ENCODE measurements around the gene LIF. TPM values are rescaled to one million over a fixed set of nuclear protein-coding genes. Genes with fewer than 3 reads are reported as not detected.

LIF gene
- polyA plus RNA-seq, 1 donor (not counting 4 experiments of a cell fraction or from before 2014, with no cell fraction given) = 3.1 TPM

GRCh38 chr22:30254314-30254713, 7.8 kb upstream of the LIF start:
- no peak for TF ChIP-seq EZH2 (IDR thresholded peaks at IDR 0.05; ENCODE audit: low read length)
- TF ChIP-seq CTCF (optimal IDR thresholded peaks at IDR 0.05 in 1 of 3, IDR thresholded peaks at IDR 0.05 in 1 of 3, conservative IDR thresholded peaks at IDR 0.05 in 1 of 3; ENCODE audit: extremely low read depth in 1 of 3, insufficient read depth in 2 of 3, low read length in 3 of 3) = no peak
- Histone ChIP-seq H3K4me2 (ENCODE audit: control insufficient read depth, extremely low read depth, insufficient read depth, low read depth, low read length) (no peak overlapping the region), H3K4me1 (ENCODE audit: control insufficient read depth, extremely low read depth, insufficient read depth, low read length) (peaks cover 47% of the 10 kb centered on the region), H3K36me3 (ENCODE audit: control insufficient read depth in 2 of 2, extremely low read depth in 1 of 2, insufficient read depth in 2 of 2, low read length in 2 of 2) (no peaks in the 10 kb centered on the region), H3K27ac (ENCODE audit: control insufficient read depth, insufficient read depth, low read length) (no peak overlapping the region), H2AFZ (ENCODE audit: control insufficient read depth, low read length) (no peak overlapping the region), H3K79me2 (ENCODE audit: control insufficient read depth, insufficient read depth, low read length) (no peaks in the 10 kb centered on the region), H3K9me1 (ENCODE audit: control insufficient read depth, extremely low read depth, insufficient read depth, low read length) (no peaks in the 10 kb centered on the region), H3K9me3 (ENCODE audit: control insufficient read depth, low read depth, low read length) (no peaks in the 10 kb centered on the region), H3K27me3 (ENCODE audit: control insufficient read depth, extremely low read depth, insufficient read depth, low read length) (no peaks in the 10 kb centered on the region), H3K9ac (ENCODE audit: control insufficient read depth, extremely low read depth, insufficient read depth, low read length) (no peak overlapping the region), H4K20me1 (ENCODE audit: control insufficient read depth, extremely low read depth, insufficient read depth, low read length) (no peaks in the 10 kb centered on the region), H3K4me3 (ENCODE audit: control insufficient read depth in 2 of 3, extremely low read depth in 1 of 3, insufficient read depth in 2 of 3, low read depth in 1 of 3, low read length in 3 of 3) (no peak overlapping the region)
- no peak for DNase-seq (ENCODE audit: low read depth, low spot score)
- dilution Hi-C loops (cut with MboI; ENCODE audit: extremely low pct_ligation_motif_present, low sequenced_read_pairs) = no loop called here
- no peak for FAIRE-seq

- H3K9me3 ChIP-seq (ENCODE audit: control insufficient read depth, low read depth, low read length) = no peaks in the 10 kb centered on the region
- FAIRE-seq (no peak), DNase-seq (ENCODE audit: low read depth, low spot score) (no peak)
- H3K79me2 ChIP-seq (ENCODE audit: control insufficient read depth, insufficient read depth, low read length) = no peaks in the 10 kb centered on the region
- peak overlapping the region; percentile 4 for H2AFZ ChIP-seq (ENCODE audit: control insufficient read depth, low read length)
- H3K4me1 ChIP-seq (ENCODE audit: control insufficient read depth, extremely low read depth, insufficient read depth, low read length) = peaks cover 47% of the 10 kb centered on the region
- dilution Hi-C loops (cut with MboI; ENCODE audit: extremely low pct_ligation_motif_present, low sequenced_read_pairs) = no loop called here
- H4K20me1 ChIP-seq (ENCODE audit: control insufficient read depth, extremely low read depth, insufficient read depth, low read length) = no peaks in the 10 kb centered on the region
- no peaks in the 10 kb centered on the region for H3K9me1 ChIP-seq (ENCODE audit: control insufficient read depth, extremely low read depth, insufficient read depth, low read length)
- H3K4me3 ChIP-seq (ENCODE audit: control insufficient read depth in 2 of 3, extremely low read depth in 1 of 3, insufficient read depth in 2 of 3, low read depth in 1 of 3, low read length in 3 of 3) = no peak overlapping the region
- H3K36me3 ChIP-seq (ENCODE audit: control insufficient read depth in 2 of 2, extremely low read depth in 1 of 2, insufficient read depth in 2 of 2, low read length in 2 of 2) = no peaks in the 10 kb centered on the region
- H3K4me2 ChIP-seq (ENCODE audit: control insufficient read depth, extremely low read depth, insufficient read depth, low read depth, low read length) = no peak overlapping the region
- H3K9ac ChIP-seq (ENCODE audit: control insufficient read depth, extremely low read depth, insufficient read depth, low read length) = peak overlapping the region; percentile 1
- peak overlapping the region; percentile 26 for H3K27ac ChIP-seq (ENCODE audit: control insufficient read depth, insufficient read depth, low read length)
- TF ChIP-seq EZH2 (IDR thresholded peaks at IDR 0.05; ENCODE audit: low read length) = no peak
- no peak for TF ChIP-seq CTCF (optimal IDR thresholded peaks at IDR 0.05 in 1 of 3, IDR thresholded peaks at IDR 0.05 in 1 of 3, conservative IDR thresholded peaks at IDR 0.05 in 1 of 3; ENCODE audit: extremely low read depth in 1 of 3, insufficient read depth in 2 of 3, low read length in 3 of 3)
- H3K27me3 ChIP-seq (ENCODE audit: control insufficient read depth, extremely low read depth, insufficient read depth, low read length) = no peaks in the 10 kb centered on the region
These were observed 6.8 kb upstream of the LIF start for GRCh38 chr22:30253205-30253852.
